IPS DF 4.7 (cell line): ENCODE measurements around the gene BABAM2.

ENCODE experiments used
- DNase-seq: peaks from one replicate; pipeline ENCODE4 v3.0.0-alpha.2; 2013; ENCODE audit warnings: low spot score; ENCODE audit errors: extremely low read depth

BABAM2 gene

DNA sequence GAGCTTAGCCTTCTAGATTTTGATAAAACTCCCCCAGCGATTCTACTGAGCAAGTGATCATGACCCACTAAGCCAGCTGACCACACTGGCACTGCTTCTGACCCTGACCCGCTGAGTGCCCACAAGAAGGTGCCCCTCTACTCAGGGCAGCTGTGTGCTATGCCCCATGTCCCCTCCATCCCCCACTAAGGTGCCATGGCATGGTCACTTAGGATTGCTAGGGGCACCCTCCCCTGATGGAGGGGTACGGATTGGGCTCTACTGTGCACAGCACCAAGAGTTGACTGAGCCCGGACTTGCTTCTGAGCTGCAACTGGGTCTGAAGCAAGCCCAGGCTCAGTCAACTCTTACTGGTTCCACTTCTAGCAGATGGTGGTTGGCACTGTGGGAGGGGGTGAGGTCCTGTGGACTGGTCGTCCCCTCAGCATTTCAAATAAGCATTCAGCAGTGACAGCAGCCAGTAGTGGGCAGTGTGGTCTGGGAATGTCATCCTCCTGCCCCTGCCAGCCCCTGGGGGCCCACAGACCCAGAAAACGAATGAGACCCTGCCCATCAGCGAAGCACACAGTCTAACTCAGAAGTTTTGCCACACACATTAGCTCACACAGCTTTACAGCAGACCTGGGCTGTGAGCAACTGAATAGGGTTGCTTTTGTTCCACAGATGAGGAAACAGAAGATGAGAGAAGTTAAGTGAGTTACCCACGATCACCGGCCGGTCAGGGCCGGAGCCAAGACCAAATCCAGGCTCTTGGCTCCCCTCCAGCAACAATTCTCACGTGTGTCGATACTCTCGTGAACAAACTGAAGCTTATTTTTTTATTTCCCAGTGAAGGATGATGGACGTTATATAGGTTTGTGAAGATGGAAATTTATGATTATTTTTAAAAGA is 450.0 kb downstream of the BABAM2 start:
- DNase-seq: no peak

- no peak for DNase-seq
Observed at GRCh38 chr2:28341208-28341891, 450.8 kb downstream of the BABAM2 start.

- DNase-seq: no peak
Observed at GRCh38 chr2:28342081-28342967, 451.8 kb downstream of the BABAM2 start.

DNA sequence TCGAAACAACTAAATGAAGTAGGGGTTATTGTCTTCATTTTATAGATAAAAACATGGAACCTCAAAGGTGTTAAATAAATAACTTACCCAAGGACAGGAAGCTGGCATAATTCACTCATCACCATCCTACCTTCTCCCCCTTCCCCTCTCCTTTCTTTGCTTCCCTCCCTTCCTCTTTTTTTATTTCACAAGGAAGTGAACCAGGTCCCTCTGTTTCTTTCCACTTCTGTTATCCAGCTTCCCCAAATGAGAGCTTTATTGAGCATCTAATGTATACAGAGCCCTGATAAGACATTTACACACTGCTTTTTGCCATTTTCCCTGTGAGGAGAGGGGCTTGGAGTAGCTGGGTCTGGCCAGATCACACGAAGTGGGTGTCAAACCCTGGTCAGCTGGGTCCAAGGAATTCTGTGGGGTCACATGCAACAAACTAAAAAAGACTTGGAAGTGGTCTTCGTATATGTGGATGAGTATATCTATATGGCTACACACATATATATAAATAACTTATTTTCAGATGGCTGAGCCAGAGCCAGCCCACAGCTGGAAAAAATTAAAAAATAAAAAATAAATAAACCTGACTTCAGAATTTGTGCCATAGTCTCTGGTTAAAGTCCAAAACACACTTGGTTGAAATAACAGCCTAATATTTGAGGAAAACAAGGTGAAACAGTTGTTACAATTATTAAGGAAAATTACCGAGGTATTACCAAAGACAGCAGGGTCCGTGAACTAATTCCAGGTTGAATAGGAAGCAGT is 452.8 kb downstream of the BABAM2 start:
- DNase-seq: no peak

- no peak for DNase-seq
Observed at GRCh38 chr2:28343971-28344715, 453.6 kb downstream of the BABAM2 start.

GRCh38 chr2:28344756-28345373 is 454.3 kb downstream of the BABAM2 start:
- DNase-seq: no peak

DNA sequence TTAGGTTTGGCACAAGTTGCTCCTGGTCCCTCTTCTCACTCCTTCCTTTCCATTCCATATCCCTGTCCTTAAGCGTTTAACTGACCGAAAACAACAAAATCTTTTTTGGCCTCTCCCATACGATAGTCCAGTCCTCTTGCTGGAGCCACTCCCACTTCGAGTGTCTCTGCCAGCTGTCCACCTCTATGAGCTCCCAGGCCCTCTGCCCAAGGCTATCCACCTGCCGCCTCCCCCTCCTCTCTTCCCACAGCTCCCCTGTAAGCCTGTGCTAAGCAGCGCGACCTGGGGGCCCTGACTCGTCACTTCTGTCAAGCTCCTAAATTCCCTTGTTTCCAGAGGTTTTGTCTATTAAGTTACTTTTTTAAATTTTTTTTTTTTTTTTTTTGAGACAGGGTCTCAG is 455.1 kb downstream of the BABAM2 start:
- no peak for DNase-seq

DNA sequence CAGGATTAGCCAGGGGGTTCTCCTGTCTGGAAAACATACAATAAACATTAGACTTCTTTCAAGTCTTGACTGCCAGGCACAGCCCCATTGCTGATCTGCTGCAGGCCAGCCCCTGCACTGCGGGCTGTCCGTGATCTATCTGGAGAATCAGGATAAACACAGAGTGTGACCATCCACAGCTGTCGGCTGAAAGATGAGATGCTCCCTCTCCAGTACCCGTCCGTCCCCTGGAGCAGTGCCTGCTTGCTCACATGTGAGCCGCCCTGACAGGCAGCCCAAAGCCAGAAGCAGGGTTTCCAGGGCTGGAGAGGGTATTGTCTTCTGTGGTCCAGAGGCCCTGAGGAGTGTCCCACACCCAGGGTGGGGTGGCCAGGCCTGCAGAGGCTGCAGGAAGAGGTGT is 456.1 kb downstream of the BABAM2 start:
- no peak for DNase-seq

DNA sequence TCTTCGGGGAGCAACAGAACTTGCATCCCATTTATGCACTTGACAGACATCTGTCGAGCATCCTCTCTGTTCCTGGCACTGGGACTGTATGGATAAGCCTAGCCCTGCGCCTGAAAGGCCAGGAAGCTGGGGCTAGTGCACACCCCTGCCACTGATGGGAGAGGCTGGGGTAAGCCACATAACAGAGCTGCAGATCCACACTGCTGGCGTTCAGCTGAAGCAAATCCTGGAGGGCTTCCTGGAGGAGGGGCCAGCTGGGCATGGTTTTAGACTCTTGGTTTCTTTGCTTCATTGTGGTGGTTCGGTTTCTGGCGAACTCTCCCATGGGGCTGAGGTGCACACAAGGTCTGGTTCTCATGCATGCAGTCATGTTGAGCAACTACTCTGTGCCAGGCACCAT is 456.7 kb downstream of the BABAM2 start:
- DNase-seq: no peak

DNA sequence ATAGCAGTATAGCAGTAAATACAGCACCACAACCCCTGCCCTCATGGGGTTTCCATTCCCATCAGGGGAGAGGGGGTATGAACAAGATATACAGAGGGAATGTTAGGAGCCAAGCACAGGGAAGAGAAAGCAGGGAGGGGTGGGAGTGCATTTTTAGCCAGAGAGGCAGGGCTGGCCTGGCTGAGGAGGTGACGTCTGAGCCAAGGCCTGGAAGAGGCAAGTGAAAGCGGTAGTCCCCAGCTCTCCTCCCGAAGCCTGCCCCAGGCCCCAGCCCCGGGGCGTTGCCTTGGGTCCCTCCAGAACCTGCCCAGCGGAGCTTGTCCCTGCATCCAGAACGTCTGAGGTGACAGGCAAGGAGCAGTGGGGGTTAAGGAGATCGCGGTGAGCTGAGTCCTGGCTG is 457.1 kb downstream of the BABAM2 start:
- no peak for DNase-seq

GRCh38 chr2:28348149-28348567 is 457.6 kb downstream of the BABAM2 start:
- DNase-seq: no peak

DNA sequence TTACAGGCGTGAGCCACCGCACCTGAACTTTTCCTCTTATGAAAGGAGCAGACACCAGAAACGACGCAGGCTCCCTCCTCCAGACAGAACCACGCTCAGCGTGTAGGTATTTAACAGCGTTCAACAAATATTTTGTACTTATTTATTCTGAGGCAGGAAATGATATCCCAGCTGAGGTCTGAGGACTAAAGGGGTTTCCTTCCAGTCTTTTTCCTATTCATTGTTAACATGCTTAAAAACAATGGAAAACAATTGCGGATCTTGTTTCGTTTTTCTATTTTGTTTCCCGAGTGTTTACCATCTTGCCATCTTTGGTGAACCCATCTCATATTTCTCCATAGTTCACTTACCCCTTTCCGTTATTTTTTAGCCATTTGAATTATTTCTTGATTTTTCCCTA is 458.4 kb downstream of the BABAM2 start:
- no peak for DNase-seq

DNA sequence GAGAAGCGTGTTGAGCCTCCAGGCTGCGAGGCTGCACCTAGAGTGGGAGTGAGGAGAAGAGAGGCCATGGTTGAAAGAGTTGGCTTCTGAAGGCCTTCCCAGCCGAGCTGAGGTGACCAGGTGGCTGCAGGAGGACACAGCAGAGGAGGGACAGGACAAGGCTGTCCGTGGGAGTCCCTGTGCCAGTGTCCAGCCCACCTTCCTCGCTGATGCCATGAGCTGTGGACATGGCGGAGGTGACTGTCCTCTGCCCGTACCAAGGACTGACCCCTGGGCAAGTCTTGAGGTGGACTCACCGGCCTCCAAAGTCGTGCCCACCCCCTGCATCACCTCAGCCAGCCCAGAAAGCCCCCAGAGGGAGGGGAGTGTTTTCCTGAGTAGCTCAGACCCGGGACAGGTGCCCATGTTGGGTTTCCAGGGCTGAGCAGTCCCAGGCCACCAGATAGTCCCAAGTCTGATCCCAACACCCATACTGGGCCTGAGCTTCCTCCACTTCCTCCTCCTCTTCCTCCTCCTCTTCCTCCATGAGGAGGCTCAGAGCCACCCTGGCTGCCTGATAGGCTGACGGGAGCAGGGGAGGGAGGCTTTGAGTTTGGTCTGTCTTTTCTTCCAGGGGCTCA is 459.1 kb downstream of the BABAM2 start:
- no peak for DNase-seq

DNA sequence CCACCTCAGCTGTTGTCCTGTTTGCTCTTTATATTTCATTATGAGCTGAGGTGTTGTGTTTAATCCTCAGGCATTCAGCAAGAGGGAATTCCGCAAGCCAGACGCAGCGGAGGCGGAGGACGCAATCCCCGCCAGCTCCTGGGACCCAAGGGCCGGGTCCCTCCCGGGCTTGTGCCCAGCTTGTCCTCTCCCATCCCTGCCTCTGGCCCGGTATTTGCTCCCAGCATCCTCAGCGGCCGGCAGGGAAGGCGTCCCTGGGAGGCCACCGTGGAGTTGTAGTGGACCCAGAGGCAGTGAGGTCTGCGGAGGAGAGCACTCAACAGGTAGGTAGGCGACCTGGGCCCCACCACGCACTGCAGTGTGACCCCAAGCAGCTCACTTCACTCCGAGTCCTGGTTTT is 459.7 kb downstream of the BABAM2 start:
- DNase-seq: no peak

DNA sequence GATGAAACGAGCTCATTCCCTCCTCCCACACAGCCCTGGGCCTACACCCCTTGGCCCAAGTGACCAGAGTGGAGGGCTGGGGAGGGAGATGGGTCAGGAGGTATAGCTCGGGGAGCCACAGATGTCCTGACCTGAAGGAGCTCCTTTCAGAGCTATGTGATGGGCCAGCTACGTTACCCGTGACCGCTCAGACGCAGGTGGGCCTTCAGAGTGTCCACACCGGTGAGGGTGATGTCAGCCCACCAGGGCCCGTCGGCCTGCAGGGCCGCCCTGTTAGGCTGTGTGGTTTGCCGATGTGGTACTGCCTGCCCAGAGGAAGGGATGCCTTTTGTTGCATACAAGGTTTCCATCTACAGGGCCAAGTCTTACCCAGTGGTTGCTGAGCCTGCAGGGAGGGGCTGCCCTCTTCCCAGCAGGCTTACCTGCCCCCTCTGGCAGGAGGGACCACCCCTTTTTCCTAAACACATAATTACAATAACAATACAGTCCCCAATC is 460.3 kb downstream of the BABAM2 start:
- DNase-seq: no peak

DNA sequence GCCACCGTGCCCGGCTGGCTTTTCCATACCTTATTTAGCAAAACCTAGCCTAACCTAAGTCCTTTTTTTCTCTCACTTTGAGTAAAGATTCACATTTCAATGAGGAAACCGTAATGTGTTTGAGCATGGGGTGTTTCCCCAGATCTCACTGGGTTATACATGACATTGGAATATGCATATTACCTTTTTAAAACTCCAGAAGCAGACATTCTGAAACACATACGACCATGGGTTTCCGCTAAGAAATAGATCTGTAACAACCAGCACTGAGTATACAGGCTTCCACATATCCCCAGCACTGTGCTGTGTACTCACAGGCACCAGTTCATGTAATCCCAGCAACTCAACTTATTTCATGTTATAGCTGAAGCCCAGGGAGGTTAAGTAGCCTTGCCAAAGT is 461.1 kb downstream of the BABAM2 start:
- no peak for DNase-seq

GRCh38 chr2:28352104-28352503 is 461.6 kb downstream of the BABAM2 start:
- no peak for DNase-seq

DNA sequence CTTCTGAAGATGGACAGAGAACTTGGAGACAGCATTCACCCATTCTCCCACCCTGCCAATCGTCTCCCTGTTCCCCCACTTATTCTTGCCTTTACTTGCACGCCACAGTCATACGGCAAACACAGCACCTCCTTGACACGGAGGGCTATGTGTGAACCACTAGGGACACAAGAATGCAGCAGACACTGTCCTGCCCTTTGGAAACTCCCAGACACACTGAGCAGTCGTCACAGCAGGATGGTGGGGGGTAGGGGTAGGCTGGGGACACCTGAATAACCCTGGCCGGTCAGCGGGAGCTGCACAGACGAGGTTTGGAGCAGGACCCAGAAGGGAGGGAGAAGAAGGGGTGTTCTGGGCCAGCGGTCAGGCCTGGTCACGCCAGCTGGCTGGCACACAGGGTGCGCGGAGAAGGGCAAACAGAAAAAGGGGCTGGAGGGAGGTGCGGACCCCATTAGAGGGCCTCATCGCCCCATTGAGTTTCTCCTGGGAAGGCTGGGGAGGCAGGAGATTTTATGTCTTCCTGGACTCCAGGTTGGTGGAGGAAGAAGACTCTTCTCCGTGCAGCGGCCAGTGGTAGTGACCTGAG is 462.2 kb downstream of the BABAM2 start:
- DNase-seq: no peak
